Activated CD8-positive, alpha-beta memory T cell treated with anti-CD3 and anti-CD28 coated beads for 1 hour (primary cell): Measurements from ENCODE around the gene C9orf72.

ENCODE experiments used
- DNase-seq, 2 donors: peaks; one replicate each; pipeline ENCODE4 v3.0.0-alpha.2; 2020; ENCODE audit warnings: low read depth in 1 of 2; ENCODE audit errors: extremely low read depth in 1 of 2

Gene C9orf72

DNA sequence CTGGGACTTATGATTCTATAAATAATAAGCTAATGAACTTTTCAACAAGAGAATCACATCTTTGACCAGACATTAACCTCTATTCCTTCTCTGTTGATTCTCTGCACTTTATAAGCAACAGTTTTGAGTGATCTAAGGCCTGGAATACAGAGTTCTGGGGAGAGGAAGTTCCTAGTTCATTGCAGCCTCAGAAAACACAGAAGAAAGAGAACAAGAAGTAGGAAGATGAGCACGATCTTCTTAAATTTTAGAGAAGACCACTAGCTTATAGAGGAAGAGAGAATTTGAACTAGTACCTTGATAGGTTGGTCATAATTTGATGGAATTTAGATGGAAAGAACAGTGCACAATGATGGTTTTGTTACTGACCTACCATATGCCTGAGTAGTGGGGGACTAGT lies 8.5 kb upstream of the C9orf72 start:
- no peak for DNase-seq

GRCh38 chr9:27573634-27574590 lies 631 bp upstream of the C9orf72 start:
- peak; percentile 85 to 95 for DNase-seq

DNA sequence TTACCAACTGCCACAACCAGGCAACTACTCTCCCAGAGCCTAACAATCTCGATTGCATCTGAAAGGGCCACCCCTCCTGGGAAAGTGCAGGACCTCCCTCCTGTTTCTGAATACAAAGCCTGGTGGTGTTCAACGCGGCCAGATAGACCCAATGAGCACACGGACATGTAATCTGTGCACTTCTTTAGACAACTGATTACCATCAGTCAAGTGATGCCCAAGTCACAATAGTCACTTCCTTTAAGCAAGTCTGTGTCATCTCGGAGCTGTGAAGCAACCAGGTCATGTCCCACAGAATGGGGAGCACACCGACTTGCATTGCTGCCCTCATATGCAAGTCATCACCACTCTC lies 739 bp downstream of the C9orf72 start:
- peak in 1 of 2 donors; percentile 31 for DNase-seq

DNA sequence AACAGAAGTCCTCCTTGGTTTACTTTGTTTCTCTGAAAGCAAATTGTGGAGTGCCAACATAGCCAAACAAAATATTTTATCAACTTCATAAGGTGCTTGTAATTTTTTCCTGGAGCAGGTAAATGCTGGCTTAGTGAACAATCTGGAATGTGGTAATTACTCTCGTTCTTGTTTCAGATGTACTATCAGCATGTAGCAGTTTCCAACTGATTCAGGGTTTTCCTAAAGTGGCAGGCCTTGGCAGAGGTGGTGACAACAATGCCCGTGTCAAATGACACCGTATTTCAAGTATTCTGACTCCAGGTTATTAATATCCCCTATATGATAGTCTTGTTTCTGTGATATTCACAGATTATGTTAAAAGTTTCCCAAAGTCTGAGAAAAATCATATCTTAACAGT lies 1.2 kb downstream of the C9orf72 start:
- DNase-seq = no peak

GRCh38 chr9:27571011-27571410 lies 2.3 kb downstream of the C9orf72 start:
- no peak for DNase-seq

- no peak for DNase-seq
Observed at GRCh38 chr9:27569406-27569805, 3.9 kb downstream of the C9orf72 start.

- no peak for DNase-seq
Observed at GRCh38 chr9:27566118-27566517, 7.2 kb downstream of the C9orf72 start.

GRCh38 chr9:27565696-27566095 lies 7.6 kb downstream of the C9orf72 start:
- no peak for DNase-seq

DNA sequence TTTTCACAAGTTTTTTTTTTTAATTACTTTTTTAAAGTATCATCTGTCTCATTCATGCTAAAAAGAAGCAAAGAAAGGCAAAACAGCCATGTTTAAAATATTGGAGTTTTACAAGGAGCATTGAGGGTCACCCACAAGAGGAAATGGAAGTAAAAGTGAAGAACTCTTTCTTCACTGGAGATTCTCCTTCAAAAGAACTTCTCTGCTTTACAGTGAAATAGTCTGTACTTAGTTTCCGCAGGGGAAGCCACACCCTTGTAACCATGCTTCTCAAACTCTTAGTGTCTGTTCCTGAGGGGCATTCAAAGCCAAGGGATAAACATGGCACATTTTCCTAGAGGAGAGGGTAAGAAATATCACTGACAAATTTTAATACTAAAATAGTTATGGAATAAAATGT lies 8.6 kb downstream of the C9orf72 start:
- DNase-seq = no peak

DNA sequence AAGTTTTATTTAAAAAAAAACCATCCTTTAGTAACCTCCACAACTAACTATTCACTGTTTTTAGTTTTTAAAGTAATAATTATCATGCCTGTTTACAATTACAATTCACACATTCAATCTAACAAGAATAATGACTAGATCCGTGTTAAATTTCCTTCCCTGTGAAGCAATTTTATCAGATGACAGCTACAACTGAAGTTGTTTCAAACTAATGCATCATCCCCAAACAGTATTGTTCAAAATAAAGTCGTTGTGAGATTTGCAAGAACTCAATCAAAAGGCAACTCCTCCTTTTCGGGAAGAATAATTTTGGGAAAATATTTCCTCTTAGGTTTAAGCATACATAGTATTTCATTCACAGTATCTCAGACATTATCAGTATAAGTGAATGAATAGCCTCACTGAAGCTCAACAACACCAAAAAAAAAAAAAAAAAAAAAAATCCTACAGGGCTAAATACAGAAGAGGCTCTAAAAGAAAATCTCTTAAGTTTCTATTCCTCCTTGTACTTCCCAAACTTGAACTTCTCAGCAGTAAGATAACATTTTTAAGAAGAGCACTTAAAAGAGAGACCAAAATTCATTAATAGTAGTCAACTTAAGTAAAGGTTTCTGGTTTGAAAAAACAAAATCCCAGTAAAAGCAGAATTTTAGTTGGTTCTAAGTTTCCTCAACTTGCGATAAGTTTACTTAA lies 9.4 kb downstream of the C9orf72 start:
- no peak for DNase-seq

- DNase-seq = no peak
Observed at GRCh38 chr9:27561685-27562084, 11.6 kb downstream of the C9orf72 start.

GRCh38 chr9:27560457-27560856 lies 12.8 kb downstream of the C9orf72 start:
- no peak for DNase-seq

DNA sequence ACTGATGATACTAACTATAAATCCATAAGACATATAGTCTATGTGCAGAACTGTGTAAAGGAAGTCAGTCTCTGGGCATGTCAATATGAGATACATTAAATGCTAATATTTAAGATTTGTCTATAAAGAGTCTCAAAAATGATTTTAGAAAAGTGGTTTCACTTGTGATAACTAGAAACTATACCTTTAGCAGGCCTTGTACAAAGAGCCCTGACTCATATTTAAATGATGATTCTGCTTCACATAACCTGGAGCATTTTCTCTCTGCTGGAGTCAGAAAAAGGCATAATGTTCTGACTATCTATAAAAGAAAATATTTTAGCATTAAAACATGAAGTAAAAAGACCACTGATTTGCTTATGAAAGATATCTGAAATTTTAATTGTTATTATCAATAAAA lies 15.0 kb downstream of the C9orf72 start:
- no peak for DNase-seq

DNA sequence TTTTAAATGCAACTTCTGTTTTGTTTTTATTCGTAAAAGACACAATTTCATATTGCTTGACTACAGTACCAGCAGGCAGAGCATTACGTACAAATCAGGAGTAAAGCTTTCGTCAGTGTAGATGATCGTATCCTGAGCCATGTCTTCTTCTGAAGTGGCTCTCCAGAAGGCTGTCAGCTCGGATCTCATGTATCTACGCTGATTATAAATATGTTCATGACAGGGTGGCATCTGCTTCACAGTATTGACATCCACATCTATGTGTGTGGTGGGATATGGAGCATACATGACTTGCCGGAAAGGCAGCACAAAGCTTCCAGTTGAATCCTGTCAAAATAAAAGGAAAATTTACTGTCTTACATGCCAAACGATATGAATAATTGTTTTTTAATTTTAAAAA lies 16.8 kb downstream of the C9orf72 start:
- no peak for DNase-seq

DNA sequence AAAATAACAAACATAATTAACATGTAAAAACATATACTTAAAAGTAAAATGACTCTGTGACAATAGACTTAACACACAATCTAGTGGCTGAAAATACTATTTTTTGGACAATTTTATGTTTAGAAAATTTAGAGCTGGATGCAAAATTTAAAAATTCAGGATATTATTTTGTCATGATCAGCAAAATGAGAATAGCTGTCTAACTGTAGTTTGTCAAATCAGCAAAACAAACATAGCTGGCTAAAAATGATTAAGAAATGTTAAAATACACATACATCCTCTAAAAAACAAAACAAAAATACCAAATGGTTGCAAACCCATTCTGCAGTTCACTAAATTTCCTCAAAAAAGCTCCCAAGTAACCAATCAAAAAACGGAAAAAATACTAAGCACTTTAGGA lies 18.6 kb downstream of the C9orf72 start:
- no peak for DNase-seq

- DNase-seq = no peak
Observed at GRCh38 chr9:27549196-27549755, 24.0 kb downstream of the C9orf72 start.

DNA sequence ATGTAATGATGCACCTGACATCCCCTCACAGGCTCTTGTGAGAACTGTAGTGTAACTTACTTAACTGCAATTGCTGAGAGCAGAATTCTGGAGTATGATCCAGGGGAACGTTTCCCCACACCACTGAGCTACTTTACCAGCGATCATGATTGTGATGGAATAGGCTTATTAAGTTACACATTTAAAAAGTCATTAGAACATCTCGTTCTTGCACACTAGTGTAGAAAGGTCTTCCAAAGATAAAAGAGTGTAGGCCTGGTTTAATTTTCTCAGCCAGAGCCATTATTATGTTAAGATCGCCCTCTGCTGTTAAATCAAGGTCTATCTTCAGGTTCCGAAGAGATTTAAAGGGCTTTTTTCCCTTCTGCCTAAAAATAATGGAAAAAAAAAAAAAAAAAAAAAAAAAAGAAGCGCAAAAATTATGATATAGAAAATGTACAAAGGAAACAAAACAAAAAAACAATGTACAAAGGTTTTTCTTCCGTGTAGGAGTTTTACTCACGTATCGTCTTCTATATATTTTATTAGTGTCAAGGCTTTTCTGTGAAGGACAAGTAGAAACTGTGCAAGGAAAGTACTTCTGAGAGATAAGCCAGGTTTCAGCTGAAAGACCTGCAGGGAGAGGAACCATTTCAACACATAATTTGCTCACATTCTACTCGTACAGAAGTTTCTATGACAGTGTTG lies 25.1 kb downstream of the C9orf72 start:
- no peak for DNase-seq

DNA sequence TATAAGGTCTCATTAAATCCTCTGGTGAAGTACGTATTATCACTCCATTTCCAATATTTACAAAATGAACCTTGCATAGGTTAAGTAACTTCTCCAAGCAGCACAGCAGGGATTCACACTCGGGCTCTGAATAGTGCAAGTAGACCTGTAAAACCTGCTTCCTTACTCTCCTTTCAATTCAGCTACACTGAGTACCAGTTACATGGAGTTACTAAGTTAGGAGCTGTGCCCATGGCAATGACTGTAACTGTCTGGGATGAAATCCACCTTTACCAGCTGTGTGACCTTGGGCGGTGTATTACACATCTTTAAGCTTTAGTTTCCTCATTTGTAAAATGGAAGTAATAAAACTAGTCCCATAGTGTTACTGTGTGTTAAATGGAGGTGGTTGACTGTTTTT lies 27.8 kb downstream of the C9orf72 start:
- no peak for DNase-seq

GRCh38 chr9:27542508-27542907 lies 30.8 kb downstream of the C9orf72 start:
- DNase-seq = no peak

DNA sequence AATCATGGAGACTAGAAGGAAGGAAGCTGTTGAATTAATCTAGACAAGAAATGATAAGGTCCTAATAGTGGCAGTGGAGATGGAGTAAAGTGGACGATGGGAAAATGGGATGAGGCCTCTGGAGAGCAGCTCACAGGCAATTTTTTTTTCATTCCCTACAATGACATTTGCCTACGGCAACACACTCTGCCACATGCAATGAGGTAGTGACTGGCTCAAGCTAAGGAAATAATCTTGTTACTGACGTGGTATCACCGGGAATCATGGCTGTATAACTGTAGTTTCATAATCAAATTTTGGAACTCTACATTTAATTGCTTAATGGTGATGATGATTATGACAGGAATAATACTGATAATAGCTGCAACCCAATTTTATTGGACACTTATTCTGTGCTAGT lies 31.5 kb downstream of the C9orf72 start:
- no peak for DNase-seq

DNA sequence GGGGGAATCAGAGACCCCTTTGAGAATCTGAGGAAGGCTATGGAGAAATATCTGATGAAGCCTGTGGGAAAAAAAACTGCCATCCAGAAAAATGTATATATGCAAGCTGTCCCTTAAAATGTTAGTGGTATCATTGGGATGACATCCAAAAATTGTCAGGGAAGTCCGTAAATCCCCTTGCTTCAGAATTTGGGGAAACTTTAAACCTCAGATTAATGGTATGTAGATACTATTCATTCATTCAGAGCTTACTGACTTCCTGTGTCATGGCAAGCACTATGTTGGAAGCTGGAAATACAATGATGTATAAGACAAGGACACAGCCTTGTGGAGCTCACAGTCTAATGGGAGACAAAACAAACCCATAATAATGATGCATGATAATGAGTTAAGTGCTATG lies 32.8 kb downstream of the C9orf72 start:
- no peak for DNase-seq
